GM23248 (cell line): ENCODE measurements around the gene HEMK1.

ENCODE experiments used
- EZH2 ChIP-seq: fragments of 200-600 bp; sonication (generic); IDR thresholded peaks from 2 replicates; pipeline ENCODE4 v1.6.1; 2018; ENCODE audit warnings: antibody characterized with exemption, mild to moderate bottlenecking; ENCODE audit not compliant: insufficient read depth, poor library complexity, severe bottlenecking
- EZH2phosphoT487 ChIP-seq: fragments of 200-600 bp; sonication (generic); IDR thresholded peaks from 2 replicates; pipeline ENCODE4 v1.6.1; 2018; ENCODE audit warnings: antibody characterized with exemption, moderate library complexity, mild to moderate bottlenecking, low read depth; ENCODE audit not compliant: insufficient read depth

DNA sequence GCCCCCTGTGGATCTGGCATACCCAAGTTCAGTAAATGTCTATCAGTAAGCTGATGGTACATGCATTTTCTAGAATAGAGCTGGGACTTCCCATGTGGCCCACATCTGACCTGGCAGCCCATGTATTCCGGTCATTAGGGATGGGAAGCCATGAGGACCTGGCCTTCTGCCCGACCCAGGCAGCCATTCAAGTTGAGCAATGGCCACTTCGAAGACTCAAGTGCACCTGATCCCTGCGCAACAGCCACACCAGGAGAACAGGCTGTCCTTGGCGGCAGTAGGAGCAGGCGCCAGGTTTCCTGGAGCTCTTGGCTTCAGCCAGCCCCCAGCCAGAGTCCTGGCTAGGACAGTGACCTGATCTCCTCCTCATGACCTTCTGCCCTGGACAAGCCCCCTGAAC, 14.6 kb downstream of the HEMK1 start:
- no peak for TF ChIP-seq EZH2
- no peak for TF ChIP-seq EZH2phosphoT487
